ENCODE results near the gene IDH2.

IDH2 gene

GRCh38 chr15:90037961-90038631, 64.2 kb downstream of the IDH2 start:
- TF ChIP-seq CTCF (IDR thresholded peaks at IDR 0.05), result no peak

GRCh38 chr15:90037511-90037860, 64.8 kb downstream of the IDH2 start:
- TF ChIP-seq CTCF (IDR thresholded peaks at IDR 0.05), result no peak

GRCh38 chr15:90036806-90037510, 65.3 kb downstream of the IDH2 start:
- no peak for TF ChIP-seq CTCF (IDR thresholded peaks at IDR 0.05)

GRCh38 chr15:90036343-90036742, 65.9 kb downstream of the IDH2 start:
- no peak for TF ChIP-seq CTCF (IDR thresholded peaks at IDR 0.05)

- no peak for TF ChIP-seq CTCF (IDR thresholded peaks at IDR 0.05)
These were observed 66.4 kb downstream of the IDH2 start for GRCh38 chr15:90035840-90036230.

GRCh38 chr15:90035095-90035839, 67.0 kb downstream of the IDH2 start:
- TF ChIP-seq CTCF (IDR thresholded peaks at IDR 0.05), result no peak

GRCh38 chr15:90033448-90033847, 68.8 kb downstream of the IDH2 start:
- no peak for TF ChIP-seq CTCF (IDR thresholded peaks at IDR 0.05)
